22Rv1 (cell line): Measurements from ENCODE around the gene TM7SF2.

Source experiments
- ZFX ChIP-seq: fragments of 450-650 bp; IDR thresholded peaks from 2 replicates; pipeline ENCODE4 v1.6.1; 2017; ENCODE audit warnings: antibody characterized with exemption, borderline replicate concordance
- TF ChIP-seq, protein P1 (sequence below): fragments of 450-650 bp; IDR thresholded peaks from 2 replicates; pipeline ENCODE4 v1.5.1; 2017; ENCODE audit warnings: mild to moderate bottlenecking

DNA sequence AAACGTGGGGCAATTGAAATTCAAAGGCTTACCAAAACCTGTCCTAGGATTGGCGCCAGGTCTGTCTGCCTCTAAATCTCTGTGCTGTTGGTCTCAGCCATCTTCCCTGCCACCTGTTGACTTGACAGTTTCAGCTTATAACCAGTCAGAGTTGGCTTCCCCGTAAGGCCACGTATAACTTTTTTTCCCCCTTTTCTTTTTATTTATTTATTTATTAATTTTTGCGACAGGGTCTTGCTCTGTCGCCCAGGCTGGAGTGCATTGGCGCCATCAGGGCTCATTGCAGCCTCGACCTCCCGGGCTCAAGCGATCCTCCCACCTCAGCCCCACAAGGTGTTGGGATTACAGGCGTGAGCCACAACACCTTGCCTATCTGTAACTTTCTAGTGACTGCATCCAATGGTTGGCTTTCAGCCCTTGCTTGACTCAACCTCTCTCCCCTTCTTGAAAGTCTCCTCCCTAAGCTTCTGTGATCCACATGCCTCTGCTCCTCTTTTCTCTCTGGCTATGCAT lies 24.0 kb downstream of the TM7SF2 start:
- TF ChIP-seq, protein P1, sequence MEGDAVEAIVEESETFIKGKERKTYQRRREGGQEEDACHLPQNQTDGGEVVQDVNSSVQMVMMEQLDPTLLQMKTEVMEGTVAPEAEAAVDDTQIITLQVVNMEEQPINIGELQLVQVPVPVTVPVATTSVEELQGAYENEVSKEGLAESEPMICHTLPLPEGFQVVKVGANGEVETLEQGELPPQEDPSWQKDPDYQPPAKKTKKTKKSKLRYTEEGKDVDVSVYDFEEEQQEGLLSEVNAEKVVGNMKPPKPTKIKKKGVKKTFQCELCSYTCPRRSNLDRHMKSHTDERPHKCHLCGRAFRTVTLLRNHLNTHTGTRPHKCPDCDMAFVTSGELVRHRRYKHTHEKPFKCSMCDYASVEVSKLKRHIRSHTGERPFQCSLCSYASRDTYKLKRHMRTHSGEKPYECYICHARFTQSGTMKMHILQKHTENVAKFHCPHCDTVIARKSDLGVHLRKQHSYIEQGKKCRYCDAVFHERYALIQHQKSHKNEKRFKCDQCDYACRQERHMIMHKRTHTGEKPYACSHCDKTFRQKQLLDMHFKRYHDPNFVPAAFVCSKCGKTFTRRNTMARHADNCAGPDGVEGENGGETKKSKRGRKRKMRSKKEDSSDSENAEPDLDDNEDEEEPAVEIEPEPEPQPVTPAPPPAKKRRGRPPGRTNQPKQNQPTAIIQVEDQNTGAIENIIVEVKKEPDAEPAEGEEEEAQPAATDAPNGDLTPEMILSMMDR, result no peak
- no peak for TF ChIP-seq ZFX
